ENCODE measurements around the gene ADGRG1. TPM values are rescaled to one million over a fixed set of nuclear protein-coding genes. Genes with fewer than 3 reads are reported as not detected.

Gene ADGRG1
- total RNA-seq, 2 donors from 2014 or later = 0.65 to 1.3 TPM

DNA sequence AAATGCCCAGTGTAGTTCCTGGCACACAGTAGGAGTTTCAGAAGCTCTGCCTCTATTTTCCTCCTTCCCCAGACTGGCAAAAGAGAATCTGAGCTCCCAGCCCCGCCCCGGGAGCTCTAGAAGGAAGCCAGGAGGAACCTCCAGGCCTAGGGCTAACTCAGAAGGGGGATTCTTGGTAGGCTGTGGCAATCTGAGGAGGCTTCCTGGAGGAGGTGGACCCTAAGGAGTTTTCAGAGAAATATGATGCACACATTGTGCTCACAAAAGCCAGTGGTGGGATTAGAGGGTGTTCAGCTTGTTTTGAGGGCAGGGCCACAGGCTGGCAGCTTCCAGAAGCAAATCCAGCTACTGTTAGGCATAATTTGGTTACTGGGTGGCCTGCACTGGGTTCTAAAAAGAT lies 10.0 kb downstream of the ADGRG1 start:
- peaks cover 36% of the 10 kb centered on the region for H3K27me3 Mint-ChIP-seq
- DNase-seq (no peak), ATAC-seq (no peak)
- H3K9me3 ChIP-seq (ENCODE audit: control insufficient read depth, low read length, poor library complexity, severe bottlenecking) = no peaks in the 10 kb centered on the region
- no peak overlapping the region for H3K27ac Mint-ChIP-seq
- H3K4me3 Mint-ChIP-seq = no peak overlapping the region
- H3K36me3 Mint-ChIP-seq (ENCODE audit: low read depth) = no peaks in the 10 kb centered on the region
- no peaks in the 10 kb centered on the region for H3K4me1 Mint-ChIP-seq

DNA sequence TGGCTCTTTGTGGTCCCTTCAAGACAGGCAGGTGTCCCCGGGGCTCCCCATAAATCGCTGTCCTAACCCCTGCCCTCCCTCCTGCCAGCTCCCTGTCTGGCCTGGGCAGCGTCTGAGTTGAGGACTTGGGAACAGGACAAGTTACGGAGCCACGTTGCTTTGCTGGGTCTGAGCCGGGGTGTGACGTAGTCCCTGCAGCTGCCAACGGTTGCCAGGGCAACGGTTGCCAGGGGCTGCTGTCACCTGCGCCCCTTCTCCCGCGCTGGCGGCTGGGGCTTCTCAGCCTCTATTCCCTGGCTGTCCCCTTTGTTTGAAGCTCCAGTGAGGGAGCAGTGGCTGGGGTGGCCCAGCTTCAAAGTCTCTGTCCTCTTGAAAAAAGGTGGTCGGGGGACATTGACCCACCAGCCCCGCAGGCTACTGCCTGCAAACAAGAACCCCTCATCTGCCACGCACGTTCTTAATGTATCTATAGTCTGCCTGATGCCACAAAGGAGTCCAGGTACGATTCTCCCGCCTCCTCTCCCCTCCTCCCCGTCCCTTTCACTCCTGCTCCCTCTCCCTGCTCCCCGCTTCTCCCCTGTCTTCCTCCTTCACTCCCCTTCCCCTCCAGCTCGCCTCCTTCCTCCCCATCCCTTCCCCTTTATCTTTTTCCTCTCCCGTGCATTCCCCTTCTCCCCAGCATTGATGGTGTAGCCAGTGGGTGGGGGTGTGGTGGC lies 10.9 kb downstream of the ADGRG1 start:
- ATAC-seq (no peak), DNase-seq (no peak)
- H3K4me3 Mint-ChIP-seq = no peak overlapping the region
- no peaks in the 10 kb centered on the region for H3K4me1 Mint-ChIP-seq
- H3K36me3 Mint-ChIP-seq (ENCODE audit: low read depth) = no peaks in the 10 kb centered on the region
- peaks cover 36% of the 10 kb centered on the region for H3K27me3 Mint-ChIP-seq
- no peak overlapping the region for H3K27ac Mint-ChIP-seq
- no peaks in the 10 kb centered on the region for H3K9me3 ChIP-seq (ENCODE audit: control insufficient read depth, low read length, poor library complexity, severe bottlenecking)

DNA sequence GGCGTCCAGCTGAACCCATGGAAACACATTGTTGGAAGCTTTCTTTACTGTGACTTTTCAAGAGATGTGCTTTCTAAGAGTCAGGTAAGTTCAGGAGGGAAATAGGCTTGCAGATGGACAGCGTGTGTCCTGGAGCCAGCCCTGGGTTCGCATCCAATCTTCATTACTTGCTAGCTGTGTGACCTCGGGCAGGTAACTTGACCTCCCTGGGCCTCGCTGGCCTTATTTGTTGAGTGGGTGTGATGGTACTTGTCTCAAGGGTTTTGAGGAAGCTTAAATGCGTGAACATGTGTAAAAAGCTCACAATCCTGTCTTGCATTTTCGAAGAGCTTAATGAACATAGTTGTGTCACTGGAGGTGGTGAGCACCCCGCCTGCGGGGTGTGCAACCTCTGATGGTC lies 11.8 kb downstream of the ADGRG1 start:
- H3K9me3 ChIP-seq (ENCODE audit: control insufficient read depth, low read length, poor library complexity, severe bottlenecking) = no peaks in the 10 kb centered on the region
- H3K4me3 Mint-ChIP-seq = no peak overlapping the region
- peaks cover 35% of the 10 kb centered on the region for H3K27me3 Mint-ChIP-seq
- DNase-seq = no peak
- no peak overlapping the region for H3K27ac Mint-ChIP-seq
- no peaks in the 10 kb centered on the region for H3K4me1 Mint-ChIP-seq
- ATAC-seq = no peak
- no peaks in the 10 kb centered on the region for H3K36me3 Mint-ChIP-seq (ENCODE audit: low read depth)

DNA sequence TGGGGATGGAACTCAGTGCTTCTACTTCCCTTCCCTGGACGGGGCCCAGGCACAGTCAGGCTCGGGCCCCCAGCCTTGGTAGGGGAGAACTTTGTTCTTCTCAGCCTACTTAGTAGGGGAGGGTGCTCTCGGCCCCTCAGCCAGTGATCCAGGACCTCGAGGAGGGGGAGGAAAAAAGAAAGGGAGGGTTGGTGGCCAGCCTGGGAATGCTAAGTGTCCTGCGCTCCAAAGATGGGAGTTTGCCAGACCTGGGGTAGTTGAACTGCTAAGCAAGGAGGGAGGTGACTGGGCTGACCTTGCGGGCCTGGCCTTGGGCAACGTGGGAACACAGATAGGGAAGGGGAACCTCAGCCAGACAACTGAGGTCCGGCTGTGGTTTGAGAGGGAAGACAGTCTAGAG lies 12.2 kb downstream of the ADGRG1 start:
- H3K4me1 Mint-ChIP-seq = no peaks in the 10 kb centered on the region
- H3K27ac Mint-ChIP-seq = no peak overlapping the region

DNA sequence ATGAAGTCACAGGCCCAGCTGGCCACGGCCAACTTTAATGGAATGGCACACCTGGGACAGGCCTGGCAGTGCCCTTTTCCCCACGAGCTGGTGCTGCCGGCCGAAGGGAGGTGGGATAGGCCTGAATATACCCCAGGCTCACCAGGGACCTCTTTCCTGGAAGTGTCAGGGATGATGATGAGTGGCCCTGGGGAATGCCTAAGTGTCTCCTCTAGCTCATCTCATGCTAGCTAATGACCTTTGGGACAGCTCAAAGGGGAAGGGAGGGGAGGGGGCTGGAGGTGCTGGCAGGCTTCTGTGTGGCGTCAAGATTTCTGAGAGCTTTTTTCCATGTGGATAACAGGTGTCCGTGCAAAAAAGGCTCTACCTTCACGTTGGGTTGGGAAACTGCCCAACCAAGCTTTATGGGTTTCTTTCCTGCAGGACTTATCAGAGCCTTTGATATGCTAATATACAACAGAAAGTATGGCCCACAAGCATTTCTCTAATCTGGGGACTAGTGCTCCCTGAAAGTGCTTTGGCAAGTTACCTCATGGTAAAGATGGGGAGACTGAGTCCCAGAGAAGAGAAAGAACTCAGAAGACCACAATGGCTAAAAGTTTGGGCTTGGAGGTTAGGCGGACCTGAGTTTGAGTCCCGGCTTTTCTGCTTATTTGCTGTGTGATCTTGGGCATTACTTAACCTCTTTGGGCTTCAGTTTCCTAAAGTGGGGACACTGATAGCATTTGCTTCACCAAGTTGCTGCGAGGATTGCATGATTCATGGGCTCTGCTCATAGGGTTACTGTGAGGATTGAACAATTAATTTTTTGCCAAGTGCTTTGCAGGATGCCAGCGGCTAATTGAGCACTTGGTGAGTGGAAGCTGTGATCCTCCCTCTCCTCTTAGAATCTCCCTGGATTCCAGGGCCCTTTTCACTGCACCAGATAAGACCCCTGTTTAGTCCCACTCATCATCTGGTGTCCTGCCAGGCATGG lies 14.0 kb downstream of the ADGRG1 start:
- Mint-ChIP-seq H3K27ac (no peak overlapping the region), H3K27me3 (peaks cover 12% of the 10 kb centered on the region), H3K36me3 (ENCODE audit: low read depth) (no peaks in the 10 kb centered on the region), H3K4me3 (no peak overlapping the region), H3K4me1 (no peaks in the 10 kb centered on the region)
- DNase-seq (no peak), ATAC-seq (no peak)
- H3K9me3 ChIP-seq (ENCODE audit: control insufficient read depth, low read length, poor library complexity, severe bottlenecking) = no peaks in the 10 kb centered on the region

More for the DNA sequence above, 12.2 kb downstream of the ADGRG1 start:
- ATAC-seq (no peak), DNase-seq (no peak)
- Mint-ChIP-seq H3K36me3 (ENCODE audit: low read depth) (no peaks in the 10 kb centered on the region), H3K4me3 (no peak overlapping the region), H3K27me3 (peaks cover 31% of the 10 kb centered on the region)
- no peaks in the 10 kb centered on the region for H3K9me3 ChIP-seq (ENCODE audit: control insufficient read depth, low read length, poor library complexity, severe bottlenecking)

DNA sequence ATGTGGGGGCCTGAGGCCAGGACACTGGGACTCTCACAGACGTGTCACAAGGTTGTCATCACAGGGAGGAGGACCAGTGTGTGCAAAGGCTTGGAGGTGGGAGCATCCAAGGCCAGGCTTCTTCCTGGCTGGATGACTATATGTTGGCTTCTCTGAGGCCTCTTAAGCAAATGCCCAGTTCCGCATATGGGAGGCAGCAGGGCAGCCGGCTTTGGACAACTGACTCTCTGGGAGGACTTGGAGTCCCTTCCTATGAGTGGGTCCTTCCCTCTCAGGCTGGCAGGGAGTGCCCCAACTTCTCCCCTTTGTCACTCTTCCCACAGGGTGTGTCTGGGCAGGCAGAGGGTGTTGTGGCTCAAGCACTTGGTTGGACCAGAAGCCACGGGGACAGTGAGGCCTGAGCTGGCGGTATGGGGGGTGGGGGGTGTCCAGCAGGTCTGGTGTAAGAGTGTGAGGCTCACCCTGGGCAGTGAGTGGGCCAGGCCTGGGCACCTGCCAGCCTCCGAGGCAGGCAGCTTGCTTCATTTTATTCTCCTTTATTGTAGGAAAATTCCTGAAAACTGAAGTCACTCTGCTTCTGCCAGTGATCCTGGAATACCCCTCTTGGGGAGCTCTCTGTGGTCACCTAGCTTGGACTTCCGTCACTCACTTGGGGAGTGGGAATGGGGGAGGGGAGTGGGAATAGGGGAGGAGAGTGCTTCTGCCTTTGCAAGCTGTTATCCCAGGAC lies 14.9 kb downstream of the ADGRG1 start:
- no peak overlapping the region for H3K27ac Mint-ChIP-seq

DNA sequence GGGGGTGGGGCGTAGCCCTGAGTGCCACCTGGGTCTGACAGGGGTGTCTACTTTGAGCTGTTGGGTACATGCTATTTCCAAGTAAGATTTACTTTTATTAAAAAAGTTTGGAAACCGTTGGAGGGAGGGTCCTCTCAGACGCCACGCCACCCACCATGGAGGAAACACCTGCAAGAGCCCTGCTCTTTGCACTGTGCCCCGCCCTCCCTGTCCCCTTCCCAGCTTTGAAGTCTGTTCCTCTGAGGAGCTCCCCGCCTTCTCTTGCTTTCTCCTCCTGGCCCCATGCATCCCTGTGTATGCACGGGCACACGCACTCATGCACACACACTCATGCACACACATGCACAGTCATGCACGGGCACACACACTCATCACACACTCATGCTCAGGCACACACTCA lies 15.5 kb downstream of the ADGRG1 start:
- no peak for DNase-seq
- Mint-ChIP-seq H3K4me3 (no peak overlapping the region), H3K27ac (no peak overlapping the region), H3K27me3 (no peaks in the 10 kb centered on the region), H3K36me3 (ENCODE audit: low read depth) (no peaks in the 10 kb centered on the region), H3K4me1 (peaks cover 6% of the 10 kb centered on the region)
- ATAC-seq = no peak
- no peaks in the 10 kb centered on the region for H3K9me3 ChIP-seq (ENCODE audit: control insufficient read depth, low read length, poor library complexity, severe bottlenecking)

More for the DNA sequence above, 14.9 kb downstream of the ADGRG1 start:
- H3K4me3 Mint-ChIP-seq = no peak overlapping the region
- H3K36me3 Mint-ChIP-seq (ENCODE audit: low read depth) = no peaks in the 10 kb centered on the region
- no peak for ATAC-seq
- peaks cover 4% of the 10 kb centered on the region for H3K27me3 Mint-ChIP-seq
- H3K4me1 Mint-ChIP-seq = peaks cover 4% of the 10 kb centered on the region
- no peaks in the 10 kb centered on the region for H3K9me3 ChIP-seq (ENCODE audit: control insufficient read depth, low read length, poor library complexity, severe bottlenecking)
- DNase-seq = no peak

DNA sequence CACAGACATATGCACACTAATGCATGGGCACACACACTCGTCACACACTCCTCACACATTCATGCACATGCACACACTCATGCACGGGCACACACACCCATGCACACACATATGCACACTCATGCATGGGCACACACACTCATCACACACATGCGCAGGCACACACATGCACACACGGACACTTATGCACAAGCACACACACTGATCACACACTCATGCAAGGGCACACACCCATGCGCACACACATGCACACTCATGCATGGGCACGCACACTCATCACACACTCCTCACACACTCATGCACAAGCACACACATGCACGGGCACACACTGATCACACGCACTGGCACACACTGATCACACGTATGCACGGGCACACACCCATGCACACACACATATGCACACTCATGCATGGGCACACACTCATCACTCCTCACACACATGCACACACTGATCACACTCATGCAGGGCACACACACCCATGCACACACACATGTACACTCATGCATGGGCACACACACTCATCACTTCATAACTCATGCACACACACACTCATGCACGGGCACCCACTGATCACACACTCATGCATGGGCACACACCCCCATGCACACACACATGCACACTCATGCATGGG lies 16.1 kb downstream of the ADGRG1 start:
- no peaks in the 10 kb centered on the region for H3K9me3 ChIP-seq (ENCODE audit: control insufficient read depth, low read length, poor library complexity, severe bottlenecking)
- Mint-ChIP-seq H3K4me3 (no peak overlapping the region), H3K27me3 (no peaks in the 10 kb centered on the region), H3K4me1 (peaks cover 9% of the 10 kb centered on the region), H3K36me3 (ENCODE audit: low read depth) (no peaks in the 10 kb centered on the region), H3K27ac (no peak overlapping the region)
- ATAC-seq = no peak
- DNase-seq = no peak

DNA sequence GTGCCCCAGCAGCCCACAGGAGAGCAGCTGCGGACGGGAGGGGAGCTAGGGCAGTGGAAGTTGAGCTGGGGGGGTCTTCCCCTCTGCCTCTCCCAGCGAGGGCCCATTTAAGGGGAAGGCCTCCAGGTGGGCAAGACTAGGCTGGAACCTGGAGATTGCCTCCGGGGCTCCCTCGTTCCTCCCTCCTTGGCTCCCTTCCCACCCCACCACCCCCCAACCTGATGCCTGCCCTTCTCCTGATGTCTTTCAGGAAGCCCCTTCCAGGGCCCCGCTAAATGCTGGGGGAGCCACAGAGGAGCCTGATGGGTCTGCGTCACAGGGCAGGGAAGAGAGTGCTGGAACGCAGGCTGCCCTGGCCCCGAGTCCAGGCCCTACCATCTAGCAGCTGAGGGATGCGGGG lies 16.7 kb downstream of the ADGRG1 start:
- ATAC-seq (no peak), DNase-seq (no peak)
- Mint-ChIP-seq H3K36me3 (ENCODE audit: low read depth) (no peaks in the 10 kb centered on the region), H3K27ac (no peak overlapping the region), H3K4me1 (peaks cover 9% of the 10 kb centered on the region), H3K4me3 (no peak overlapping the region), H3K27me3 (no peaks in the 10 kb centered on the region)
- no peaks in the 10 kb centered on the region for H3K9me3 ChIP-seq (ENCODE audit: control insufficient read depth, low read length, poor library complexity, severe bottlenecking)

DNA sequence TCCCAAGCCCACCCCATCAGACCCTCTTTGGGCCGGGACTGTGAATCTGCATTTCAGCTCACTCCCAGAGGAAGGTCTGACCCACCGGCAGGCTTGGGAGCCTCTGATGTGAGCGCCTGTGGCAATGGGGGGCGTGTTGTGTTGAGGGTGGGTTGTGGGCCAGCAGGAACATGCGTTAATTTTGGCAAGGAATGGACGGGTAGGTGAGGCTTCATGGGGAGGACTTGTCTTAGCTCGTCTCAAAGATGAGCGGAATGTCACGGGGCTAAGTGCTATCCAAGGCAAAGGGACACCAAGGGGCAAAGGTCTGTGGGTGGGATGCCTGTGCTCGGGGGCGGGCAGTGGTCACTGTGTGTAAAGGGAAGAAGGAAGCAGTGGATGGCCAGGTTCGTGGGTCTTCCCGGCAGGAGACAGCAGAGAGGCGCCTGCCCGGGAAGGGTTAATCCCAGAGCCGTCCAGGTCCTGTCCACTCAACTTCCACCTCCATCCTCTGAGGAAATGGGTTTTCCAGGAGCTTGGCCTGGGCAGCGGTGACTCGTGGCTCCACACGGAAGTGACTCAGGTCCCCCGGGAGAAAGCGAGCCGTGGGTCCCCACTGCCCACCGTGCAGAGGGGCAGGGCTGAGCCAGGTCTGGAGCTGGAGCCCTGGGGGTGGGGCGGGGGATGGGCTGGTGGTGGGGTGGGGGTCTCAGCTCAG lies 17.4 kb downstream of the ADGRG1 start:
- ATAC-seq = no peak
- H3K4me1 Mint-ChIP-seq = peaks cover 9% of the 10 kb centered on the region

DNA sequence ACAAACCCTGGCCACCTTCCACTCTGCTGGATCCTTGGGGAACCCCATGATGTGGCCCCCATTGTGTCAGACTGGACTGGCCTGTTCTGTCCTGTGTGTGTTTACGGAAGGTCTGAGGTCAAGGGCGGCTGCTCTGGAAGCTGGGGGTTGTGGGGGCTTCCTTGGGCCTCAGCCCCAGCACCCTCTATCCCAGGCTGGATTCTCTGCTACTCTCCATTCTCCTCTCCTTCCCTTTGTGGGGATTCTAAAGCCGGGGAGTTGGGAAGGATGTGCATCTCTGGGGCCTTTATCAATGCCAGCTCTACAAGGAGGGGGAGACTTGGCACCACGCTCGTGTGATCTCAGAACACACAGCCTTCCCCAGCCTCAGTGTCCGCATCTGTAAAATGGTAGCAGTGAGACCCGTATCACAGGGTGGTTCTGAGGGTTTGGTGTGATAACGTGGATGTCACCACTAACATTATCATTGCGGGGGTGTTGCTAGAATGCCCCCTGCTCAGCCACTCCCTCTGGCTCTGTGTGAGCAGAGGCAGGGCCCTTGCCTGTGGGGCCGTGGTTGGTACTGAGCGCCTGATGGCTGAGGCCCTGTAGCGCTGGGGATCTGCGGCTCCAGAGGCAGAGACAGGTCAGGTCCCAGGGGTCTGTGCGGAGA lies 18.1 kb downstream of the ADGRG1 start:
- Mint-ChIP-seq H3K27me3 (no peaks in the 10 kb centered on the region), H3K4me1 (peaks cover 14% of the 10 kb centered on the region), H3K27ac (no peak overlapping the region), H3K4me3 (no peak overlapping the region), H3K36me3 (ENCODE audit: low read depth) (no peaks in the 10 kb centered on the region)
- no peak for ATAC-seq
- no peaks in the 10 kb centered on the region for H3K9me3 ChIP-seq (ENCODE audit: control insufficient read depth, low read length, poor library complexity, severe bottlenecking)
- no peak for DNase-seq

More for the DNA sequence above, 17.4 kb downstream of the ADGRG1 start:
- no peaks in the 10 kb centered on the region for H3K36me3 Mint-ChIP-seq (ENCODE audit: low read depth)
- no peak for DNase-seq
- H3K27ac Mint-ChIP-seq = no peak overlapping the region
- H3K4me3 Mint-ChIP-seq = no peak overlapping the region
- no peaks in the 10 kb centered on the region for H3K9me3 ChIP-seq (ENCODE audit: control insufficient read depth, low read length, poor library complexity, severe bottlenecking)
- H3K27me3 Mint-ChIP-seq = no peaks in the 10 kb centered on the region
